ENCODE data around the gene COX18.

Gene COX18

GRCh38 chr4:73051625-73052024, 17.9 kb downstream of the COX18 start:
- DNase-seq, result no peak

- DNase-seq, result no peak
Observed at GRCh38 chr4:73045879-73046278, 23.6 kb downstream of the COX18 start.

GRCh38 chr4:73037057-73037456, 32.5 kb downstream of the COX18 start:
- DNase-seq, result no peak

- DNase-seq, result no peak
Observed at GRCh38 chr4:73036123-73036522, 33.4 kb downstream of the COX18 start.

GRCh38 chr4:73034896-73035295, 34.6 kb downstream of the COX18 start:
- DNase-seq, result no peak

- no peak for DNase-seq
Observed at GRCh38 chr4:73028621-73029020, 40.9 kb downstream of the COX18 start.

- no peak for DNase-seq
Observed at GRCh38 chr4:73021634-73022033, 47.9 kb downstream of the COX18 start.

GRCh38 chr4:73019462-73020047, 50.0 kb downstream of the COX18 start:
- DNase-seq, result no peak

GRCh38 chr4:73018595-73018994, 50.9 kb downstream of the COX18 start:
- DNase-seq, result no peak

GRCh38 chr4:73013310-73013709, 56.2 kb downstream of the COX18 start:
- no peak for DNase-seq

GRCh38 chr4:73012673-73013072, 56.8 kb downstream of the COX18 start:
- DNase-seq, result no peak

- DNase-seq, result no peak
Observed at GRCh38 chr4:73011629-73011985, 57.9 kb downstream of the COX18 start.

- DNase-seq, result no peak
Observed at GRCh38 chr4:73010789-73011628, 58.5 kb downstream of the COX18 start.

GRCh38 chr4:73007526-73008100, 61.9 kb downstream of the COX18 start:
- DNase-seq, result no peak

GRCh38 chr4:73006286-73006990, 63.1 kb downstream of the COX18 start:
- DNase-seq, result no peak

- DNase-seq, result peak; percentile 50
Observed at GRCh38 chr4:73005514-73005913, 64.0 kb downstream of the COX18 start.
